NOMO-1 treated with dmso at 0.1 percent for 144 hours (cell line): ENCODE results near the gene TOM1L2.
"Not testable (repeated sequence)": the region's sequence is repeated elsewhere in the genome, so short reads cannot be mapped to it uniquely, and the experiment has no call there.

Experiments
- DNase-seq: peaks from one replicate; lab custom pipeline; 2025; ENCODE audit not compliant: unreplicated experiment; lab: John Stamatoyannopoulos, UW

Gene TOM1L2

GRCh38 chr17:17810895-17811248 lies 161.3 kb downstream of the TOM1L2 start:
- DNase-seq, result no peak

GRCh38 chr17:17810084-17810894 lies 161.9 kb downstream of the TOM1L2 start:
- no peak for DNase-seq

GRCh38 chr17:17809531-17810083 lies 162.6 kb downstream of the TOM1L2 start:
- DNase-seq, result no peak

- no peak for DNase-seq
These were observed 163.3 kb downstream of the TOM1L2 start for GRCh38 chr17:17808706-17809432.

- DNase-seq, result not testable (repeated sequence)
These were observed 164.0 kb downstream of the TOM1L2 start for GRCh38 chr17:17808200-17808599.

GRCh38 chr17:17807440-17807839 lies 164.8 kb downstream of the TOM1L2 start:
- DNase-seq, result no peak

GRCh38 chr17:17806611-17807274 lies 165.5 kb downstream of the TOM1L2 start:
- no peak for DNase-seq

- DNase-seq, result no peak
These were observed 166.2 kb downstream of the TOM1L2 start for GRCh38 chr17:17806035-17806434.

- no peak for DNase-seq
These were observed 166.6 kb downstream of the TOM1L2 start for GRCh38 chr17:17805575-17805974.

GRCh38 chr17:17804007-17804406 lies 168.2 kb downstream of the TOM1L2 start:
- no peak for DNase-seq

GRCh38 chr17:17801800-17802481 lies 170.3 kb downstream of the TOM1L2 start:
- no peak for DNase-seq

GRCh38 chr17:17800504-17801021 lies 171.6 kb downstream of the TOM1L2 start:
- DNase-seq, result no peak

- DNase-seq, result no peak
These were observed 173.5 kb downstream of the TOM1L2 start for GRCh38 chr17:17798573-17799255.

GRCh38 chr17:17798010-17798556 lies 174.1 kb downstream of the TOM1L2 start:
- no peak for DNase-seq

- no peak for DNase-seq
These were observed 174.9 kb downstream of the TOM1L2 start for GRCh38 chr17:17797119-17797809.

- DNase-seq, result no peak
These were observed 175.5 kb downstream of the TOM1L2 start for GRCh38 chr17:17796787-17797061.

- DNase-seq, result no peak
These were observed 176.0 kb downstream of the TOM1L2 start for GRCh38 chr17:17795946-17796786.

- DNase-seq, result no peak
These were observed 176.9 kb downstream of the TOM1L2 start for GRCh38 chr17:17795296-17795695.

- DNase-seq, result no peak
These were observed 177.8 kb downstream of the TOM1L2 start for GRCh38 chr17:17794382-17794781.
